Measurements from ENCODE around the gene CD27. TPM values are rescaled to one million over a fixed set of nuclear protein-coding genes. Genes with fewer than 3 reads are reported as not detected.

Gene CD27
- 0.43 TPM in 1 of 2 replicates, not detected in the other for total RNA-seq (ENCODE audit: low replicate concordance)

DNA sequence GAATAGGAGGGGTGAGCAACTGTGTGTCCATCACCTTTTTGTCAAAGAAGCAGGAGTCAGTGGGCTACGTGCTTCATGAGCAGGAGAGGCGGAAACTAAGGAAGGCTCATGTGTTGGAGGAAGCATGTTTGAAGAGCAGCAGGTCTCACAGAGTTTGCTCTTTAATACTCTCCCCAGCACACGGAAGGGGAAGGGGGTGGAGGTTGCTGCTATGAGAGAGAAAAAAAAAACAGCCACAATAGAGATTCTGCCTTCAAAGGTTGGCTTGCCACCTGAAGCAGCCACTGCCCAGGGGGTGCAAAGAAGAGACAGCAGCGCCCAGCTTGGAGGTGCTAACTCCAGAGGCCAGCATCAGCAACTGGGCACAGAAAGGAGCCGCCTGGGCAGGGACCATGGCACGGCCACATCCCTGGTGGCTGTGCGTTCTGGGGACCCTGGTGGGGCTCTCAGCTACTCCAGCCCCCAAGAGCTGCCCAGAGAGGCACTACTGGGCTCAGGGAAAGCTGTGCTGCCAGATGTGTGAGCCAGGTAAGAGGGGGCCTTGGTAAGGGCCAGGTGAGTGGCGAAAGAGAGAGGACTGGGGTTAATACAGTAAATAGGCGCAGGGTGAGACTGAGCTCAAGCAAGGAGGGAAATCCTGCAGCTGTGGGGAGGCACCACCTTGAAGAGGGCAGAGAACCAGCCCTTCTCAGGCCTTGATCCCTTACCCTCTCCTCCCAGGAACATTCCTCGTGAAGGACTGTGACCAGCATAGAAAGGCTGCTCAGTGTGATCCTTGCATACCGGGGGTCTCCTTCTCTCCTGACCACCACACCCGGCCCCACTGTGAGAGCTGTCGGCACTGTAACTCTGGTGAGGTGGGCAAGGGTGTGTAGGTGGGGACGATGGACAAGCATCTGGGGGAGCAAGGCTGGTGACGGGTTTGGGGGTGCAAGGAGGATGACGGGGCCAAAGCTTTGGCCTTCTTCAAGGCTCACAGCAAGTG is at the start of gene CD27:
Gene CD27 (plus strand): TSS at position 252 of the 985 bp plus-strand sequence. CDS start 141 bp downstream, at position 393.
- H3K4me1 ChIP-seq, result peaks cover 4% of the 10 kb centered on the region
- DNase-seq (ENCODE audit: low spot score), result no peak
- H3K9me3 ChIP-seq (ENCODE audit: low read depth), result no peaks in the 10 kb centered on the region
- no peaks in the 10 kb centered on the region for H3K79me2 ChIP-seq (ENCODE audit: low read depth)
- H3K27ac ChIP-seq, result no peak within 1 kb of the TSS
- Mint-ChIP-seq H3K27ac (peak within 1 kb of the TSS; percentile 17), H3K27me3 (ENCODE audit: insufficient read depth, low read depth) (peaks cover 6% of the 10 kb centered on the region), H3K4me3 (peak within 1 kb of the TSS; percentile 6), H3K36me3 (no peaks in the 10 kb centered on the region), H3K4me1 (peaks cover 16% of the 10 kb centered on the region), H3K9me3 (no peaks in the 10 kb centered on the region)
- no peak within 1 kb of the TSS for H3K9ac ChIP-seq
- H4K20me1 ChIP-seq (ENCODE audit: low read depth), result no peaks in the 10 kb centered on the region
- no peaks in the 10 kb centered on the region for H3K27me3 ChIP-seq
- H3K4me2 ChIP-seq, result no peak within 1 kb of the TSS
- TF ChIP-seq EZH2 (IDR thresholded peaks at IDR 0.05) (no peak), EZH2phosphoT487 (IDR thresholded peaks at IDR 0.05) (no peak), CTCF (IDR thresholded peaks at IDR 0.05) (no peak)
- H2AFZ ChIP-seq (replicated peaks), result no peak within 1 kb of the TSS
- H3K36me3 ChIP-seq, result no peaks in the 10 kb centered on the region
- no peak within 1 kb of the TSS for H3K4me3 ChIP-seq
- peaks cover 3% of the 10 kb centered on the region for H3F3A ChIP-seq (ENCODE audit: low read depth)

DNA sequence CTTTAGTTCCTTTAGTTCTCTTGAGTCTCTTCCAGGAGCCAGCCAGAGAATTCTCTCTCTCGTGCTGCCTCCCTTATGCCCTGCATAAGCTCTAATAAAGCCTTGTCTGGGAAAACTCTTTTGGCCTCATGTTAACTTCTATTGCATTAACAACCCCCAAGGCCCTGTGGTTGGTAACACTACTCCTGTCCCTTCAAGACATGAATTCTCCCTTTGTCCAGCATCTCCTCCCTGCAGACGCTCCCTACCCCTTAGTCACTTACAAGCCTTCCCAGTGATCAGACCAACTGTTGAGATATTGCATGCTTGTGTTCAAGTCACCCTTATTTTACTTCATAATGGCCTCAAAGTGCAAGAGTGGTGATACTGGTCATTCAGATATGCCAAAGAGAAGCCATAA is 48.7 kb upstream of the CD27 start:
- Mint-ChIP-seq H3K4me1 (peaks cover 5% of the 10 kb centered on the region), H3K27ac (no peak overlapping the region), H3K27me3 (ENCODE audit: insufficient read depth, low read depth) (peaks cover 4% of the 10 kb centered on the region), H3K9me3 (no peaks in the 10 kb centered on the region), H3K36me3 (no peaks in the 10 kb centered on the region), H3K4me3 (no peak overlapping the region)
- no peaks in the 10 kb centered on the region for H3K79me2 ChIP-seq (ENCODE audit: low read depth)
- H2AFZ ChIP-seq (replicated peaks), result no peak overlapping the region
- H3K36me3 ChIP-seq, result no peaks in the 10 kb centered on the region
- H3K27ac ChIP-seq, result no peak overlapping the region
- H3K4me2 ChIP-seq, result no peak overlapping the region
- no peak for DNase-seq (ENCODE audit: low spot score)
- TF ChIP-seq EZH2 (IDR thresholded peaks at IDR 0.05), result no peak
- TF ChIP-seq CTCF (IDR thresholded peaks at IDR 0.05), result no peak
- no peak for TF ChIP-seq EZH2phosphoT487 (IDR thresholded peaks at IDR 0.05)
- no peaks in the 10 kb centered on the region for H3K9me3 ChIP-seq (ENCODE audit: low read depth)
- no peaks in the 10 kb centered on the region for H4K20me1 ChIP-seq (ENCODE audit: low read depth)
- H3K9ac ChIP-seq, result no peak overlapping the region
- no peaks in the 10 kb centered on the region for H3K27me3 ChIP-seq
- no peaks in the 10 kb centered on the region for H3K4me1 ChIP-seq
- no peak overlapping the region for H3K4me3 ChIP-seq
- no peaks in the 10 kb centered on the region for H3F3A ChIP-seq (ENCODE audit: low read depth)

- peaks cover 4% of the 10 kb centered on the region for H3K27me3 Mint-ChIP-seq (ENCODE audit: insufficient read depth, low read depth)
- H3K79me2 ChIP-seq (ENCODE audit: low read depth), result no peaks in the 10 kb centered on the region
- no peaks in the 10 kb centered on the region for H4K20me1 ChIP-seq (ENCODE audit: low read depth)
- H3K36me3 Mint-ChIP-seq, result no peaks in the 10 kb centered on the region
- no peak overlapping the region for H3K9ac ChIP-seq
- no peak overlapping the region for H3K4me3 ChIP-seq
- no peaks in the 10 kb centered on the region for H3K4me1 Mint-ChIP-seq
- no peaks in the 10 kb centered on the region for H3F3A ChIP-seq (ENCODE audit: low read depth)
- H3K36me3 ChIP-seq, result no peaks in the 10 kb centered on the region
- H3K27me3 ChIP-seq, result no peaks in the 10 kb centered on the region
- no peak overlapping the region for H2AFZ ChIP-seq (replicated peaks)
- H3K4me3 Mint-ChIP-seq, result no peak overlapping the region
- H3K9me3 ChIP-seq (ENCODE audit: low read depth), result no peaks in the 10 kb centered on the region
- TF ChIP-seq CTCF (IDR thresholded peaks at IDR 0.05) (no peak), EZH2 (IDR thresholded peaks at IDR 0.05) (no peak), EZH2phosphoT487 (IDR thresholded peaks at IDR 0.05) (no peak)
- H3K27ac Mint-ChIP-seq, result no peak overlapping the region
- DNase-seq (ENCODE audit: low spot score), result no peak
- no peaks in the 10 kb centered on the region for H3K4me1 ChIP-seq
- H3K4me2 ChIP-seq, result no peak overlapping the region
- no peak overlapping the region for H3K27ac ChIP-seq
- H3K9me3 Mint-ChIP-seq, result no peaks in the 10 kb centered on the region
Measured at GRCh38 chr12:6399884-6400644, 44.7 kb upstream of the CD27 start.
